ENCODE data around the gene TH. TPM values are rescaled to one million over a fixed set of nuclear protein-coding genes. Genes with fewer than 3 reads are reported as not detected.

The TH gene
- total RNA-seq, 1 experiment from 2014 or later = not detected

DNA sequence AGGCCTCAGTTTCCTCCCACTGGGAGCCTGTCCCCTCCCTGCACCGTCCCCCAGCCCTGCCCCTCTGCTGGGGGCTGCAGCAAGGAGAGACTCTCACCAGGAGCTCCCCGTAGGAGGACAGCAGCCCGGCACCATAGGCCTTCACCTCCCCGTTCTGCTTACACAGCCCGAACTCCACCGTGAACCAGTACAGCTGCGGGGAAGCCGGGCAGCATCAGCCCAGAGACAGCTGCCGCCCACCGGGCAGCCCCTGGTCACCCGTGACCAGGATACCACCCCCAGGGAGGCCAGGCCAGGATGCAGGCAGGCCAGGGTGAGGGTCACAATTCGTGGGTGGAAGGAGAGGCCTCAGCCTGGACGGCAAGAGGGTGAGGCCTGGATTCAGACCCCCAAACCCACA, 6.0 kb downstream of the TH start:
- Histone ChIP-seq H3K4me3 (ENCODE audit: low read depth, low read length) (no peak overlapping the region), H3K9me3 (no peaks in the 10 kb centered on the region), H3K36me3 (ENCODE audit: control insufficient read depth, insufficient read depth, low read length) (no peaks in the 10 kb centered on the region), H3K27me3 (replicated peaks; ENCODE audit: control insufficient read depth, insufficient read depth, low read length) (no peaks in the 10 kb centered on the region), H3K4me1 (peaks cover 12% of the 10 kb centered on the region)
- POLR2A ChIA-PET = no interaction called here
- H3K4me3 Mint-ChIP-seq (ENCODE audit: unreplicated experiment) = no peak overlapping the region
- H3K27ac Mint-ChIP-seq (ENCODE audit: unreplicated experiment) = no peak overlapping the region
- no peaks in the 10 kb centered on the region for H3K27me3 Mint-ChIP-seq (ENCODE audit: insufficient read depth, unreplicated experiment)
- no peaks in the 10 kb centered on the region for H3K36me3 Mint-ChIP-seq (ENCODE audit: insufficient read depth, unreplicated experiment)
- no peak for TF ChIP-seq CTCF (IDR thresholded peaks at IDR 0.05; ENCODE audit: insufficient read depth in 1 of 2, low read depth in 1 of 2, low read length in 1 of 2, severe bottlenecking in 1 of 2, unreplicated experiment in 1 of 2)
- intact Hi-C loops (cut with micrococcal nuclease; ENCODE audit: unreplicated experiment) = no loop called here
- BruUV-seq (replicated peaks) = no TSS peak
- H3K4me1 Mint-ChIP-seq (ENCODE audit: low read depth, unreplicated experiment) = no peaks in the 10 kb centered on the region
- DNase-seq = no peak
- no peaks in the 10 kb centered on the region for H3K9me3 Mint-ChIP-seq (ENCODE audit: unreplicated experiment)
- CTCF ChIA-PET = interaction anchor here (0.6 to 11.5 kb wide), 3 partner anchors 9 to 21 kb away, joined by 3 to 168 read pairs (median 18); no protein-coding TSS in a partner anchor

DNA sequence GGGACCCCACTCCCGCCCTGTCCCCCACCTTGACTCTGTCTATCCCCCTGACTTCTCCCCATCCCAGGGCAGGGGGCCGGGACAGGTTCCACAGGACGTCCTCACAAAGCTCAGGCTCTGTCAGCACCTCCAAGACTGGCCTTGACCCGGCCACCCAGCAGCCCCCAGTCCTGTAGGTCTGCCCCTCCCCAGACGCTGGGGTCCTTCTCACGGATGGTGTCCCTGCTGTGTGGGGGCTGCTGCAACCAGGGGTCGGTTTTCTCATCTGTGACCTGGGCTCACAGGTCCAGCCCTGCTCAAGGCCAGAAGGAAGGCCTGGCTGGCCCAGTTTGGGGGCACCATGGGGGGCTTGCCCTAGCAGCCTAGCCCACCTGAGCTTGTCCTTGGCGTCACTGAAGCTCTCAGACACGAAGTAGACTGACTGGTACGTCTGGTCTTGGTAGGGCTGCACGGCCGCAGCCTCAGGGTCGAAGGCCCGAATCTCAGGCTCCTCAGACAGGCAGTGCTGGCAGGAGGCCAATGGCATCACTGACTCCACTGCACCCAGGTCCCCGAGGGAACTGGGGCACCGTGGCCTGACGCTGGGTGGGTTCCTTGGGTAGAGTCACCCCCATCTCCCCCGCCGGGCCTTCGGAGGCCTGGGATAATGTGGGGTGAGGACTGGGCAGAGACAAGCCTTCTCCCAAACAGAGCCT, 6.6 kb downstream of the TH start:
- Mint-ChIP-seq H3K27ac (ENCODE audit: unreplicated experiment) (no peak overlapping the region), H3K9me3 (ENCODE audit: unreplicated experiment) (no peaks in the 10 kb centered on the region), H3K4me3 (ENCODE audit: unreplicated experiment) (no peak overlapping the region), H3K27me3 (ENCODE audit: insufficient read depth, unreplicated experiment) (no peaks in the 10 kb centered on the region), H3K36me3 (ENCODE audit: insufficient read depth, unreplicated experiment) (no peaks in the 10 kb centered on the region), H3K4me1 (ENCODE audit: low read depth, unreplicated experiment) (no peaks in the 10 kb centered on the region)
- no peak for TF ChIP-seq CTCF (IDR thresholded peaks at IDR 0.05; ENCODE audit: insufficient read depth in 1 of 2, low read depth in 1 of 2, low read length in 1 of 2, severe bottlenecking in 1 of 2, unreplicated experiment in 1 of 2)
- BruUV-seq (replicated peaks) = no TSS peak
- POLR2A ChIA-PET = no interaction called here
- peaks cover 12% of the 10 kb centered on the region for H3K4me1 ChIP-seq
- H3K36me3 ChIP-seq (ENCODE audit: control insufficient read depth, insufficient read depth, low read length) = no peaks in the 10 kb centered on the region
- no peak overlapping the region for H3K4me3 ChIP-seq (ENCODE audit: low read depth, low read length)
- H3K9me3 ChIP-seq = no peaks in the 10 kb centered on the region
- CTCF ChIA-PET = interaction anchor here (0.6 to 11.5 kb wide), 4 partner anchors 9 to 46 kb away, joined by 3 to 168 read pairs (median 10); no protein-coding TSS in a partner anchor
- H3K27me3 ChIP-seq (replicated peaks; ENCODE audit: control insufficient read depth, insufficient read depth, low read length) = no peaks in the 10 kb centered on the region
- intact Hi-C loops (cut with micrococcal nuclease; ENCODE audit: unreplicated experiment) = no loop called here
- no peak for DNase-seq

DNA sequence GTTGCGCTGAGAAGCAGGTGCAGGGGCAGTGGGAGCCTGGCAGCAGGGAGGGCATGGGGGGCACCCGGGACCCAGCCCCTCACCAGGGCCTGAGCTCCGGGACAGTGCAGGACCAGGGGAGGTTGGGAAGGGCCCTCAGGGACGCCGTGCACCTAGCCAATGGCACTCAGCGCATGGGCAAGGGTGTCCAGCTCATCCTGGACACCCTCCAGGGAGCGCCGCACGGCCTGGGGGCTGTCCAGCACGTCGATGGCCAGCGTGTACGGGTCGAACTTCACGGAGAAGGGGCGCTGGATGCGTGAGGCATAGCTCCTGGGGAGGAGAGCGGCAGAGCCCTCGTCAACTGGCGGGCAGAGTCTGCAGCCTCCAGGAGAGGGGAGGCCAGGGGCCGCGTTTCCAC, 7.5 kb downstream of the TH start:
- Mint-ChIP-seq H3K4me3 (ENCODE audit: unreplicated experiment) (no peak overlapping the region), H3K36me3 (ENCODE audit: insufficient read depth, unreplicated experiment) (no peaks in the 10 kb centered on the region), H3K27ac (ENCODE audit: unreplicated experiment) (no peak overlapping the region), H3K27me3 (ENCODE audit: insufficient read depth, unreplicated experiment) (no peaks in the 10 kb centered on the region), H3K9me3 (ENCODE audit: unreplicated experiment) (no peaks in the 10 kb centered on the region), H3K4me1 (ENCODE audit: low read depth, unreplicated experiment) (no peaks in the 10 kb centered on the region)
- Histone ChIP-seq H3K9me3 (no peaks in the 10 kb centered on the region), H3K4me3 (ENCODE audit: low read depth, low read length) (no peak overlapping the region), H3K36me3 (ENCODE audit: control insufficient read depth, insufficient read depth, low read length) (no peaks in the 10 kb centered on the region), H3K27me3 (replicated peaks; ENCODE audit: control insufficient read depth, insufficient read depth, low read length) (no peaks in the 10 kb centered on the region), H3K4me1 (peaks cover 6% of the 10 kb centered on the region)
- POLR2A ChIA-PET = no interaction called here
- BruUV-seq (replicated peaks) = no TSS peak
- DNase-seq = no peak
- intact Hi-C loops (cut with micrococcal nuclease; ENCODE audit: unreplicated experiment) = no loop called here
- TF ChIP-seq CTCF (IDR thresholded peaks at IDR 0.05; ENCODE audit: insufficient read depth in 1 of 2, low read depth in 1 of 2, low read length in 1 of 2, severe bottlenecking in 1 of 2, unreplicated experiment in 1 of 2) = no peak
- CTCF ChIA-PET = interaction anchor here (0.7 to 11.5 kb wide), 4 partner anchors 13 to 141 kb away, joined by 3 to 168 read pairs (median 4); no protein-coding TSS in a partner anchor
